Osteocyte (in vitro differentiated cells): ENCODE measurements around the gene TAPBPL. TPM values are rescaled to one million over a fixed set of nuclear protein-coding genes. Genes with fewer than 3 reads are reported as not detected.

Source experiments
- DNase-seq: peaks from one replicate; pipeline ENCODE4 v3.0.0; 2021; ENCODE audit warnings: mixed read lengths; ENCODE audit not compliant: unreplicated experiment; ENCODE audit errors: extremely low spot score
- H3K27ac Mint-ChIP-seq: one replicate; pipeline ENCODE4 v1.8.0; 2021; ENCODE audit warnings: mild to moderate bottlenecking, mixed read lengths; ENCODE audit not compliant: unreplicated experiment
- H3K27me3 Mint-ChIP-seq: one replicate; pipeline ENCODE4 v1.8.0; 2021; ENCODE audit warnings: mixed read lengths; ENCODE audit not compliant: unreplicated experiment
- H3K36me3 Mint-ChIP-seq: one replicate; pipeline ENCODE4 v1.8.0; 2021; ENCODE audit warnings: mixed read lengths; ENCODE audit not compliant: unreplicated experiment
- H3K4me1 Mint-ChIP-seq: one replicate; pipeline ENCODE4 v1.8.0; 2021; ENCODE audit warnings: mixed read lengths; ENCODE audit not compliant: unreplicated experiment
- H3K4me3 Mint-ChIP-seq: one replicate; pipeline ENCODE4 v1.8.0; 2021; ENCODE audit warnings: mild to moderate bottlenecking, moderate library complexity, mixed read lengths; ENCODE audit not compliant: unreplicated experiment
- H3K9me3 Mint-ChIP-seq: one replicate; pipeline ENCODE4 v1.8.0; 2021; ENCODE audit warnings: mixed read lengths; ENCODE audit not compliant: unreplicated experiment
- CTCF ChIP-seq: fragments of 200-600 bp; sonication (generic); IDR thresholded peaks from 2 replicates; pipeline ENCODE4 v1.5.0; 2021; ENCODE audit warnings: antibody characterized with exemption, mild to moderate bottlenecking, moderate library complexity
- total RNA-seq: library from RNA; stranded (reverse); gene quantifications from 2 replicates; pipeline ENCODE4 v1.2.1, GENCODE V29; 2021

TAPBPL gene
- total RNA-seq, 1 donor from 2014 or later: 13.1 TPM

GRCh38 chr12:6416596-6416995 is 35.2 kb upstream of the TAPBPL start:
- H3K4me3 Mint-ChIP-seq: no peak overlapping the region
- H3K4me1 Mint-ChIP-seq: peaks cover 7% of the 10 kb centered on the region
- TF ChIP-seq CTCF: no peak
- peaks cover 6% of the 10 kb centered on the region for H3K27me3 Mint-ChIP-seq
- H3K36me3 Mint-ChIP-seq: no peaks in the 10 kb centered on the region
- no peaks in the 10 kb centered on the region for H3K9me3 Mint-ChIP-seq
- DNase-seq: no peak
- H3K27ac Mint-ChIP-seq: no peak overlapping the region

GRCh38 chr12:6418796-6419195 is 33.0 kb upstream of the TAPBPL start:
- no peaks in the 10 kb centered on the region for H3K9me3 Mint-ChIP-seq
- TF ChIP-seq CTCF: no peak
- H3K27me3 Mint-ChIP-seq: peaks cover 6% of the 10 kb centered on the region
- H3K36me3 Mint-ChIP-seq: no peaks in the 10 kb centered on the region
- no peak overlapping the region for H3K4me3 Mint-ChIP-seq
- no peak for DNase-seq
- H3K27ac Mint-ChIP-seq: no peak overlapping the region
- peaks cover 10% of the 10 kb centered on the region for H3K4me1 Mint-ChIP-seq

- peak; percentile 25 for DNase-seq
- no peak for TF ChIP-seq CTCF
- no peak overlapping the region for H3K4me3 Mint-ChIP-seq
- peaks cover 11% of the 10 kb centered on the region for H3K4me1 Mint-ChIP-seq
- peaks cover 6% of the 10 kb centered on the region for H3K27me3 Mint-ChIP-seq
- no peaks in the 10 kb centered on the region for H3K36me3 Mint-ChIP-seq
- H3K27ac Mint-ChIP-seq: no peak overlapping the region
- H3K9me3 Mint-ChIP-seq: no peaks in the 10 kb centered on the region
Observed at GRCh38 chr12:6420364-6420763, 31.5 kb upstream of the TAPBPL start.

GRCh38 chr12:6423267-6424007 is 28.4 kb upstream of the TAPBPL start:
- no peak overlapping the region for H3K4me3 Mint-ChIP-seq
- H3K36me3 Mint-ChIP-seq: no peaks in the 10 kb centered on the region
- peak; percentile 91 for TF ChIP-seq CTCF
- H3K27me3 Mint-ChIP-seq: no peaks in the 10 kb centered on the region
- H3K4me1 Mint-ChIP-seq: peaks cover 11% of the 10 kb centered on the region
- peak; percentile 89 for DNase-seq
- no peaks in the 10 kb centered on the region for H3K9me3 Mint-ChIP-seq
- no peak overlapping the region for H3K27ac Mint-ChIP-seq

- peaks cover 11% of the 10 kb centered on the region for H3K4me1 Mint-ChIP-seq
- H3K36me3 Mint-ChIP-seq: no peaks in the 10 kb centered on the region
- no peak overlapping the region for H3K4me3 Mint-ChIP-seq
- no peaks in the 10 kb centered on the region for H3K9me3 Mint-ChIP-seq
- no peaks in the 10 kb centered on the region for H3K27me3 Mint-ChIP-seq
- H3K27ac Mint-ChIP-seq: no peak overlapping the region
- TF ChIP-seq CTCF: no peak
- DNase-seq: no peak
Observed at GRCh38 chr12:6424008-6424347, 27.9 kb upstream of the TAPBPL start.
